Measurements from ENCODE around the gene PPP2R2B. TPM values are rescaled to one million over a fixed set of nuclear protein-coding genes. Genes with fewer than 3 reads are reported as not detected.
"Not testable (repeated sequence)": the region's sequence is repeated elsewhere in the genome, so short reads cannot be mapped to it uniquely, and the experiment has no call there.

PPP2R2B gene
- total and polyA plus RNA-seq, 7 experiments from 2014 or later = 0.15 to 14.1 (median 0.58) TPM

DNA sequence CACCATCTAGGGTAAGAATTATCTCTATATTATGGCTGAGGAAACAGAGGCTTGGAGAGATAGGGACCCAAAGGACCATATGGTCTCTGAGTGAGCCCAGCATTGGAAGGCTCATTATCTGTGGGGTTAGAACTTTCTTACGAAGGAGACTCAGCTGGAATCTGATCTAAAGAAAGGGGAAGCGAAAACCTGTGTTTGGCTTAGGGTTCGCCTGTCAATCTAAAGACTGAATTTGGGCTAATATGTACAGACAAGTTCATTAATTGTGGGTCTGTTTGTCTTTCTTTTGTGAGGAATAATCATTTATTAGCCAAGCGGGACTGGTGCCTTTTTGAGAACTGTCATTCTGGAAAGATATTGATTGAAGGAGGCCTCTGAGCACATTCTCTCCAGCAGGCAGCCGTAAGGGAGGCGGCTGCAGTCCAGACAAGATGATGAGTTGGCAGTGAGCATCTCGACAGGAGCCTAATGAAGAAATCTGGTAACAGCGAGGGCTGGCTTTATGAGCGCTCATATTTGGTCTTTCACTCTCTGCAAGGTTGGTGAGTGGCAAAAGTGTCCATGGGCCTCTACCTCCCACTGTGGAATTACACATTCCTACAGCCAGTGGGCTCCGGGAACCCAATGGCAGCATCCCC, 258.4 kb downstream of the PPP2R2B start:
- H3K4me1 Mint-ChIP-seq = no peaks in the 10 kb centered on the region
- ATAC-seq = no peak
- no peaks in the 10 kb centered on the region for H3K36me3 Mint-ChIP-seq
- intact Hi-C loops (cut with micrococcal nuclease) = no loop called here
- Histone ChIP-seq H3K27me3 (ENCODE audit: control insufficient read depth in 2 of 2, insufficient read depth in 2 of 2, low read length in 2 of 2) (no peaks in the 10 kb centered on the region), H3K4me1 (ENCODE audit: control insufficient read depth in 2 of 2, insufficient read depth in 2 of 2, low read length in 2 of 2) (no peaks in the 10 kb centered on the region), H3K27ac (ENCODE audit: low read depth, low read length) (no peak overlapping the region), H3K9me3 (ENCODE audit: control insufficient read depth in 2 of 3, low read length in 3 of 3) (no peaks in the 10 kb centered on the region), H3K36me3 (ENCODE audit: control insufficient read depth in 2 of 3, insufficient read depth in 3 of 3, low read length in 3 of 3) (no peaks in the 10 kb centered on the region), H3K4me3 (ENCODE audit: low read length) (no peak overlapping the region)
- H3K27me3 Mint-ChIP-seq = no peaks in the 10 kb centered on the region
- H3K9me3 Mint-ChIP-seq = peaks cover 0 to 23% (median 5%) of the 10 kb centered on the region in 11 donors
- DNase-seq = no peak
- H3K4me3 Mint-ChIP-seq = no peak overlapping the region
- ChIA-PET CTCF (no interaction called here), POLR2A (no interaction called here)
- no peak overlapping the region for H3K27ac Mint-ChIP-seq

DNA sequence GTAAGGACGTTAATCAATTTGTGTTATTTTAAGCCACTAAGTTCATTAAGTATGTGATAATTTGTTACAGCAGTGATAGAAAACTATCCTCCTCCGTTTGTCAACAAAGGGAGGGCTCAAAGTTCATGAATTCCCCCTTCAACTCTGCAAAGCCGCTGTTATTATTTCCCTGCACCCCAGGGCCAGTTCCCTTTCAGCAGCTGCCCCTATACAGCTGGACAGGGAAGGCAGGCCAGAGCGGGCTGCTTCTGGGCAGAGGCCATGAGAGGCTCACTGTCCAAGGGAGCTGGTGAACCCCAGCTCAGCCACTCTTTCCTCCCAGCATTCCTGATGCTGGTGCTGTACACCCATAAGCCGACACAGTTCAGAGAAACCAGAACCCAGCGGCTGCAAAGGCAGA, 260.1 kb downstream of the PPP2R2B start:
- intact Hi-C loops (cut with micrococcal nuclease) = no loop called here
- Histone ChIP-seq H3K27me3 (ENCODE audit: control insufficient read depth in 2 of 2, insufficient read depth in 2 of 2, low read length in 2 of 2) (no peaks in the 10 kb centered on the region), H3K36me3 (ENCODE audit: control insufficient read depth in 2 of 3, insufficient read depth in 3 of 3, low read length in 3 of 3) (no peaks in the 10 kb centered on the region), H3K4me1 (ENCODE audit: control insufficient read depth in 2 of 2, insufficient read depth in 2 of 2, low read length in 2 of 2) (no peaks in the 10 kb centered on the region), H3K4me3 (ENCODE audit: low read length) (no peak overlapping the region), H3K27ac (ENCODE audit: low read depth, low read length) (no peak overlapping the region), H3K9me3 (ENCODE audit: control insufficient read depth in 2 of 3, low read length in 3 of 3) (no peaks in the 10 kb centered on the region)
- no peaks in the 10 kb centered on the region for H3K36me3 Mint-ChIP-seq
- no peaks in the 10 kb centered on the region for H3K4me1 Mint-ChIP-seq
- CTCF ChIA-PET = no interaction called here
- H3K9me3 Mint-ChIP-seq = peaks cover 0 to 23% (median 5%) of the 10 kb centered on the region in 11 donors
- POLR2A ChIA-PET = no interaction called here
- no peak overlapping the region for H3K4me3 Mint-ChIP-seq
- ATAC-seq (no peak), DNase-seq (no peak)
- no peak overlapping the region for H3K27ac Mint-ChIP-seq
- no peaks in the 10 kb centered on the region for H3K27me3 Mint-ChIP-seq

DNA sequence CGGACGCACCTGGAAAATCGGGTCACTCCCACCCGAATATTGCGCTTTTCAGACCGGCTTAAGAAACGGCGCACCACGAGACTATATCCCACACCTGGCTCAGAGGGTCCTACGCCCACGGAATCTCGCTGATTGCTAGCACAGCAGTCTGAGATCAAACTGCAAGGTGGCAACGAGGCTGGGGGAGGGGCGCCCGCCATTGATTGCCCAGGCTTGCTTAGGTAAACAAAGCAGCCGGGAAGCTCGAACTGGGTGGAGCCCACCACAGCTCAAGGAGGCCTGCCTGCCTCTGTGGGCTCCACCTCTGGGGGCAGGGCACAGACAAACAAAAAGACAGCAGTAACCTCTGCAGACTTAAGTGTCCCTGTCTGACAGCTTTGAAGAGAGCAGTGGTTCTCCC, 268.8 kb downstream of the PPP2R2B start:
- H3K9me3 Mint-ChIP-seq = peaks cover 0 to 16% (median 0%) of the 10 kb centered on the region in 11 donors
- H3K4me3 Mint-ChIP-seq; H3K4me1 ChIP-seq (ENCODE audit: control insufficient read depth in 2 of 2, insufficient read depth in 2 of 2, low read length in 2 of 2); H3K27ac ChIP-seq (ENCODE audit: low read depth, low read length); CTCF ChIA-PET; DNase-seq; ATAC-seq; H3K4me3 ChIP-seq (ENCODE audit: low read length); intact Hi-C loops (cut with micrococcal nuclease); H3K27me3 ChIP-seq (ENCODE audit: control insufficient read depth in 2 of 2, insufficient read depth in 2 of 2, low read length in 2 of 2); H3K36me3 ChIP-seq (ENCODE audit: control insufficient read depth in 2 of 3, insufficient read depth in 3 of 3, low read length in 3 of 3); H3K4me1 Mint-ChIP-seq; H3K9me3 ChIP-seq (ENCODE audit: control insufficient read depth in 2 of 3, low read length in 3 of 3); H3K27ac Mint-ChIP-seq; POLR2A ChIA-PET: not testable (repeated sequence)
- H3K27me3 Mint-ChIP-seq = peaks cover 0 to 18% (median 6%) of the 10 kb centered on the region in 5 donors
- H3K36me3 Mint-ChIP-seq = peaks cover 0 to 10% (median 0%) of the 10 kb centered on the region in 5 donors

DNA sequence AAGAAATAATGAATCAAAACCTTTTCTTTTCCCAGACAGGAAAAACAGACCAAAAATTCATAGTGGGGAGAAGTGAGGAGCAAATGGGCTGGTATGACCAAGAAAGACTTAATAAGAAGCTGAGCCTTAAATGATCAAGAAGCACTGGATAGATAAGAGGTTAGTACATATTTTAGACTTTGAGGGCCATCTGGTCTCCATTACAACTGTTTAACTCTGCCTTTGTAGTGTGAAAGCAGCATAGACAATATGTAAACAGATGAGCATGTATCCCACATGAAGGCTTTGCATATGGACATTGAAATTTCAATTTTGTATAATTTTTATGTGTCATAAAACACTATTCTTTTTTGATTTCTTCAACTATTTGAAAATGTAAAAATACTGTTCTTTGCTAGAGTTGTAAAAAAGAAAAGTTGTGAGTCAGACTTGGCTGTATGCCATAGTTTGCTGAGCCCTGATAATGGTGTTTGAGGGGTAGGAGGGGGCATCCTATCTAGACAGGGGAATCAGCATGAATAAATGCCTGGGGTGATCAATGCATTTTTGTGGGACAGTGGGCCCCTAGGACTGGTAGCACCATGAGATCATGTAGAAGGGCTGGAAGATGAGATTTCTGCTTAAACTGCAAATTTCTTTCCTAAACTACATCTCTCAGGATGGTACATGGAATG, 270.8 kb downstream of the PPP2R2B start:
- Mint-ChIP-seq H3K4me1 (no peaks in the 10 kb centered on the region), H3K27ac (no peak overlapping the region), H3K27me3 (peaks cover 0 to 20% (median 6%) of the 10 kb centered on the region in 5 donors), H3K9me3 (peaks cover 0 to 16% (median 0%) of the 10 kb centered on the region in 11 donors), H3K4me3 (no peak overlapping the region), H3K36me3 (peaks cover 0 to 10% (median 0%) of the 10 kb centered on the region in 5 donors)
- Histone ChIP-seq H3K4me1 (ENCODE audit: control insufficient read depth in 2 of 2, insufficient read depth in 2 of 2, low read length in 2 of 2) (no peaks in the 10 kb centered on the region), H3K36me3 (ENCODE audit: control insufficient read depth in 2 of 3, insufficient read depth in 3 of 3, low read length in 3 of 3) (no peaks in the 10 kb centered on the region), H3K27me3 (ENCODE audit: control insufficient read depth in 2 of 2, insufficient read depth in 2 of 2, low read length in 2 of 2) (no peaks in the 10 kb centered on the region), H3K27ac (ENCODE audit: low read depth, low read length) (no peak overlapping the region), H3K9me3 (ENCODE audit: control insufficient read depth in 2 of 3, low read length in 3 of 3) (no peaks in the 10 kb centered on the region), H3K4me3 (ENCODE audit: low read length) (no peak overlapping the region)
- ChIA-PET CTCF (no interaction called here), POLR2A (no interaction called here)
- ATAC-seq = no peak
- DNase-seq = no peak
- intact Hi-C loops (cut with micrococcal nuclease) = no loop called here

DNA sequence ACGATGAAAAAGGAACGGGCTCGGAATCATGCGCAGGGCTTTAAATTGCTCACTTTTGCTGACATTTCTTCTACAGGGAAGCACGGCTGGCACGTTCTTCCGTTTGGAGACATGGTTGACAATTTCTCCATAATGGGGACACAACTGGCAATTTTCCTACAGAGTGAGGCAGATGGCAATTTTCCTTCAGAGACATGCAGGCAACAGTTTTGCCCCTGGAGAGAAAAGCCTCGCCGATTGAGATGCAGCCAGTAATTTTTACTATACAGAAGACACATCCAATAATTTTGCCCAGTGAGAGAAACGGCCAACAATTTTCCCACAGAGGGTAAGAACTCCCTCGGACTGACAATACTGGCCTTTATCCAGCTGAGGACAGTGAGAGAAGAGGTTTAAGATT, 271.7 kb downstream of the PPP2R2B start:
- ATAC-seq = no peak
- H3K4me1 Mint-ChIP-seq = no peaks in the 10 kb centered on the region
- peaks cover 0 to 16% (median 0%) of the 10 kb centered on the region in 11 donors for H3K9me3 Mint-ChIP-seq

DNA sequence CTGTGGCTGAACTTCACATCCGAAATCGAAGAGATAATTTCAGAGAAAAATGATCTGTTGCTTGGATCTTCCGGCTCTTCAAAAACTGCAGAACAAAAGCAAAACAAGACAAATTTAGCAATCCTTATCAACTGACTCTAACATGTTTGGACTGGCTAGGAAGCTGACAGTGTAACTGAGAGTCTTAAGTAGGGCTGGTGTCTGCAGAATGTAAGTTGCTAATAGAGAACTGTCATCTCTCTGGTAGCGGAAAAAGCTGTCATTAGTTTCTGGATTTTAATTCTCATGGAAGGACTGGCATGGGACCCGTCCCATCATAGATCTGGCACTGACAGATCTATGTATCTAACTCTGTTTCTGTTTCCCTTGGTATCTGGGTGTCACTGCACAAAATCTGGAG, 278.2 kb downstream of the PPP2R2B start:
- H3K27me3 Mint-ChIP-seq = peaks cover 0 to 9% (median 0%) of the 10 kb centered on the region in 5 donors
- H3K4me1 Mint-ChIP-seq = no peaks in the 10 kb centered on the region
- ChIA-PET CTCF (no interaction called here), POLR2A (no interaction called here)
- Histone ChIP-seq H3K36me3 (ENCODE audit: control insufficient read depth in 2 of 3, insufficient read depth in 3 of 3, low read length in 3 of 3) (peaks cover 0 to 6% (median 0%) of the 10 kb centered on the region in 3 experiments), H3K4me1 (ENCODE audit: control insufficient read depth in 2 of 2, insufficient read depth in 2 of 2, low read length in 2 of 2) (no peaks in the 10 kb centered on the region), H3K9me3 (ENCODE audit: control insufficient read depth in 2 of 3, low read length in 3 of 3) (no peaks in the 10 kb centered on the region), H3K27me3 (ENCODE audit: control insufficient read depth in 2 of 2, insufficient read depth in 2 of 2, low read length in 2 of 2) (no peaks in the 10 kb centered on the region), H3K4me3 (ENCODE audit: low read length) (no peak overlapping the region), H3K27ac (ENCODE audit: low read depth, low read length) (no peak overlapping the region)
- ATAC-seq (no peak), DNase-seq (no peak)
- H3K36me3 Mint-ChIP-seq = no peaks in the 10 kb centered on the region
- intact Hi-C loops (cut with micrococcal nuclease) = no loop called here
- no peak overlapping the region for H3K4me3 Mint-ChIP-seq
- no peak overlapping the region for H3K27ac Mint-ChIP-seq
- H3K9me3 Mint-ChIP-seq = no peaks in the 10 kb centered on the region

More for the DNA sequence above, 271.7 kb downstream of the PPP2R2B start:
- Mint-ChIP-seq H3K36me3 (peaks cover 0 to 10% (median 0%) of the 10 kb centered on the region in 5 donors), H3K4me3 (no peak overlapping the region), H3K27ac (no peak overlapping the region), H3K27me3 (peaks cover 0 to 20% (median 6%) of the 10 kb centered on the region in 5 donors)
- ChIA-PET POLR2A (no interaction called here), CTCF (no interaction called here)
- intact Hi-C loops (cut with micrococcal nuclease) = no loop called here
- Histone ChIP-seq H3K4me1 (ENCODE audit: control insufficient read depth in 2 of 2, insufficient read depth in 2 of 2, low read length in 2 of 2) (no peaks in the 10 kb centered on the region), H3K9me3 (ENCODE audit: control insufficient read depth in 2 of 3, low read length in 3 of 3) (no peaks in the 10 kb centered on the region), H3K27ac (ENCODE audit: low read depth, low read length) (no peak overlapping the region), H3K4me3 (ENCODE audit: low read length) (no peak overlapping the region), H3K36me3 (ENCODE audit: control insufficient read depth in 2 of 3, insufficient read depth in 3 of 3, low read length in 3 of 3) (no peaks in the 10 kb centered on the region), H3K27me3 (ENCODE audit: control insufficient read depth in 2 of 2, insufficient read depth in 2 of 2, low read length in 2 of 2) (no peaks in the 10 kb centered on the region)
- DNase-seq = no peak

DNA sequence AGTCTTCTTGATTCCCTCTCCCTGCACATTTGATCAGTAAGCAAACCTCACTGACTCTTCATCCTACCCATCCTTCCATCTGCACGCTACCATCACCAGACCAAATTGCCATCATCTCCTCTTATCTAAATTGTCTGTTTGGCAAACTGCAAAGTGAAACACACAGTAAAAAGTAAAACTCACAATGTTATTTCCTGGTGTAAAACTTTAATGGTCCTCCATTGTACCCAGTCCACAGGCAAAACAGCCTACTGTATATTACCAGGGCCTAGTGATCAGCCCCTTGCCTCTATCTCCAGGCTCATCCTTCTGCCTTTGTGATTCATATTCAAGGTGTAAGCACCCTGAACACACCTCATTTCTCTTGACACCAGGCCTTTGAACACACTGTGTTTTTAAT, 279.3 kb downstream of the PPP2R2B start:
- no peaks in the 10 kb centered on the region for H3K4me1 Mint-ChIP-seq
- peaks cover 0 to 5% (median 0%) of the 10 kb centered on the region in 5 donors for H3K27me3 Mint-ChIP-seq
- ATAC-seq (no peak), DNase-seq (no peak)
- no peaks in the 10 kb centered on the region for H3K4me1 ChIP-seq (ENCODE audit: control insufficient read depth in 2 of 2, insufficient read depth in 2 of 2, low read length in 2 of 2)
- no peak overlapping the region for H3K4me3 ChIP-seq (ENCODE audit: low read length)
- H3K4me3 Mint-ChIP-seq = no peak overlapping the region
- no peak overlapping the region for H3K27ac Mint-ChIP-seq
- H3K36me3 ChIP-seq (ENCODE audit: control insufficient read depth in 2 of 3, insufficient read depth in 3 of 3, low read length in 3 of 3) = peaks cover 0 to 11% (median 0%) of the 10 kb centered on the region in 3 experiments
- no peaks in the 10 kb centered on the region for H3K9me3 ChIP-seq (ENCODE audit: control insufficient read depth in 2 of 3, low read length in 3 of 3)
- no peak overlapping the region for H3K27ac ChIP-seq (ENCODE audit: low read depth, low read length)
- H3K27me3 ChIP-seq (ENCODE audit: control insufficient read depth in 2 of 2, insufficient read depth in 2 of 2, low read length in 2 of 2) = no peaks in the 10 kb centered on the region
- H3K36me3 Mint-ChIP-seq = no peaks in the 10 kb centered on the region
- CTCF ChIA-PET = no interaction called here
- intact Hi-C loops (cut with micrococcal nuclease) = no loop called here
- POLR2A ChIA-PET = no interaction called here
- no peaks in the 10 kb centered on the region for H3K9me3 Mint-ChIP-seq
